Esophagus muscularis mucosa (tissue), 3 donors: ENCODE measurements around the gene CUBN.

Source experiments
- POLR2A ChIP-seq: fragments of 450-650 bp; IDR thresholded peaks from one replicate; pipeline ENCODE4 v1.6.1; 2017; ENCODE audit warnings: antibody characterized with exemption, moderate library complexity, mild to moderate bottlenecking, low read depth
- TF ChIP-seq, protein P1 (sequence below), 3 experiments: fragments of 200-600 bp in 2 of 3; fragments of 450-650 bp in 1 of 3; sonication (generic) in 2 of 3; IDR thresholded peaks; one replicate each; pipeline ENCODE4 v1.5.1; 2017 to 2019; ENCODE audit warnings: antibody characterized with exemption in 3 of 3, mild to moderate bottlenecking in 2 of 3, moderate library complexity in 1 of 3

DNA sequence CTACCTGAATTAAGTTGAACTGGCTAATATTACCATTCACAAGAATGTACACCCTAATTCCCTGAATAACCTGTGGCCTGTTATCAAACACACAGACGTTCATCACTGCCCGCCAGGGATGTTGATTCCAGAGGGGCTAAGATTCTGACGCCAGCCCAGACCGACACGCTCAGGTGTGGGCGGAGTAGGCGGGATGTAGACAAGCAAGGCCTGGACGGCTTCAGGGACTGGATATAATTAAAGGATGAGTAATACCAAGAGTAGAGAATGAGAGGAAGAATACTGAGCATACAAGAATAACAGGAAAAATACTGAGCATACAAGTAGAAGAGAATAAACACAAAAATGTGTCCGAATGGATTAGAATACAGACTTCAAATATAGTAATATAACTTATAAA lies 29.0 kb downstream of the CUBN start:
- no peak for TF ChIP-seq POLR2A
- TF ChIP-seq, protein P1, sequence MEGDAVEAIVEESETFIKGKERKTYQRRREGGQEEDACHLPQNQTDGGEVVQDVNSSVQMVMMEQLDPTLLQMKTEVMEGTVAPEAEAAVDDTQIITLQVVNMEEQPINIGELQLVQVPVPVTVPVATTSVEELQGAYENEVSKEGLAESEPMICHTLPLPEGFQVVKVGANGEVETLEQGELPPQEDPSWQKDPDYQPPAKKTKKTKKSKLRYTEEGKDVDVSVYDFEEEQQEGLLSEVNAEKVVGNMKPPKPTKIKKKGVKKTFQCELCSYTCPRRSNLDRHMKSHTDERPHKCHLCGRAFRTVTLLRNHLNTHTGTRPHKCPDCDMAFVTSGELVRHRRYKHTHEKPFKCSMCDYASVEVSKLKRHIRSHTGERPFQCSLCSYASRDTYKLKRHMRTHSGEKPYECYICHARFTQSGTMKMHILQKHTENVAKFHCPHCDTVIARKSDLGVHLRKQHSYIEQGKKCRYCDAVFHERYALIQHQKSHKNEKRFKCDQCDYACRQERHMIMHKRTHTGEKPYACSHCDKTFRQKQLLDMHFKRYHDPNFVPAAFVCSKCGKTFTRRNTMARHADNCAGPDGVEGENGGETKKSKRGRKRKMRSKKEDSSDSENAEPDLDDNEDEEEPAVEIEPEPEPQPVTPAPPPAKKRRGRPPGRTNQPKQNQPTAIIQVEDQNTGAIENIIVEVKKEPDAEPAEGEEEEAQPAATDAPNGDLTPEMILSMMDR (IDR thresholded peaks at IDR 0.05), result no peak
